ENCODE results near the gene MXRA7.
A peak's percentile ranks its signal among the peaks of the same experiment; 100 is the strongest.
"Not testable (repeated sequence)": the region's sequence is repeated elsewhere in the genome, so short reads cannot be mapped to it uniquely, and the experiment has no call there.

The MXRA7 gene

GRCh38 chr17:76700270-76700616 lies 10.5 kb downstream of the MXRA7 start:
- TF ChIP-seq EZH2 (IDR thresholded peaks at IDR 0.05; ENCODE audit: borderline replicate concordance, low read depth, low read length, severe bottlenecking), result no peak
- TF ChIP-seq CTCF (IDR thresholded peaks at IDR 0.05; ENCODE audit: borderline replicate concordance, extremely low read depth, low read length, poor library complexity, severe bottlenecking), result no peak
- Histone ChIP-seq H3K36me3 (ENCODE audit: insufficient read depth, low read length) (no peaks in the 10 kb centered on the region), H2AFZ (ENCODE audit: low read depth, low read length) (no peak overlapping the region), H3K4me1 (ENCODE audit: insufficient read depth, low read length) (no peaks in the 10 kb centered on the region), H3K9me3 (ENCODE audit: insufficient read depth, low read length, severe bottlenecking) (no peaks in the 10 kb centered on the region), H4K20me1 (ENCODE audit: insufficient read depth, low read length) (no peaks in the 10 kb centered on the region), H3K4me2 (ENCODE audit: insufficient read depth, low read length) (no peak overlapping the region), H3K9ac (ENCODE audit: low read depth, low read length) (no peak overlapping the region), H3K27ac (ENCODE audit: low read length) (no peak overlapping the region), H3K4me3 (ENCODE audit: low read depth in 1 of 2, low read length in 2 of 2) (no peak overlapping the region), H3K27me3 (ENCODE audit: insufficient read depth, low read length, poor library complexity) (no peaks in the 10 kb centered on the region), H3K79me2 (ENCODE audit: insufficient read depth, low read length) (no peaks in the 10 kb centered on the region)
- 0 out of 3 replicates have a peak, but pooled peaks have one; percentile 12 for ATAC-seq (ENCODE audit: insufficient read depth, low read depth)
- DNase-seq, result no peak

- not testable (repeated sequence) for H3K36me3 ChIP-seq (ENCODE audit: insufficient read depth, low read length); DNase-seq; H2AFZ ChIP-seq (ENCODE audit: low read depth, low read length); H4K20me1 ChIP-seq (ENCODE audit: insufficient read depth, low read length); H3K79me2 ChIP-seq (ENCODE audit: insufficient read depth, low read length); H3K27me3 ChIP-seq (ENCODE audit: insufficient read depth, low read length, poor library complexity); H3K4me3 ChIP-seq (ENCODE audit: low read depth in 1 of 2, low read length in 2 of 2); H3K9me3 ChIP-seq (ENCODE audit: insufficient read depth, low read length, severe bottlenecking); ATAC-seq (ENCODE audit: insufficient read depth, low read depth); H3K4me2 ChIP-seq (ENCODE audit: insufficient read depth, low read length); H3K27ac ChIP-seq (ENCODE audit: low read length); H3K4me1 ChIP-seq (ENCODE audit: insufficient read depth, low read length); H3K9ac ChIP-seq (ENCODE audit: low read depth, low read length)
These were observed 12.2 kb downstream of the MXRA7 start for GRCh38 chr17:76698466-76698977.

GRCh38 chr17:76697702-76698465 lies 12.9 kb downstream of the MXRA7 start:
- no peak overlapping the region for H3K4me2 ChIP-seq (ENCODE audit: insufficient read depth, low read length)
- H3K4me3 ChIP-seq (ENCODE audit: low read depth in 1 of 2, low read length in 2 of 2), result no peak overlapping the region
- H3K27me3 ChIP-seq (ENCODE audit: insufficient read depth, low read length, poor library complexity), result no peaks in the 10 kb centered on the region
- DNase-seq (no peak), ATAC-seq (ENCODE audit: insufficient read depth, low read depth) (no peak)
- H3K79me2 ChIP-seq (ENCODE audit: insufficient read depth, low read length), result no peaks in the 10 kb centered on the region
- H3K9ac ChIP-seq (ENCODE audit: low read depth, low read length), result no peak overlapping the region
- TF ChIP-seq CTCF (IDR thresholded peaks at IDR 0.05; ENCODE audit: borderline replicate concordance, extremely low read depth, low read length, poor library complexity, severe bottlenecking) (no peak), EZH2 (IDR thresholded peaks at IDR 0.05; ENCODE audit: borderline replicate concordance, low read depth, low read length, severe bottlenecking) (no peak)
- H2AFZ ChIP-seq (ENCODE audit: low read depth, low read length), result no peak overlapping the region
- no peaks in the 10 kb centered on the region for H3K4me1 ChIP-seq (ENCODE audit: insufficient read depth, low read length)
- H3K9me3 ChIP-seq (ENCODE audit: insufficient read depth, low read length, severe bottlenecking), result no peaks in the 10 kb centered on the region
- H4K20me1 ChIP-seq (ENCODE audit: insufficient read depth, low read length), result no peaks in the 10 kb centered on the region
- no peak overlapping the region for H3K27ac ChIP-seq (ENCODE audit: low read length)
- H3K36me3 ChIP-seq (ENCODE audit: insufficient read depth, low read length), result no peaks in the 10 kb centered on the region

- Histone ChIP-seq H3K36me3 (ENCODE audit: insufficient read depth, low read length) (no peaks in the 10 kb centered on the region), H3K9ac (ENCODE audit: low read depth, low read length) (no peak overlapping the region), H3K4me3 (ENCODE audit: low read depth in 1 of 2, low read length in 2 of 2) (no peak overlapping the region), H3K4me2 (ENCODE audit: insufficient read depth, low read length) (no peak overlapping the region), H3K27me3 (ENCODE audit: insufficient read depth, low read length, poor library complexity) (no peaks in the 10 kb centered on the region), H3K4me1 (ENCODE audit: insufficient read depth, low read length) (no peaks in the 10 kb centered on the region), H3K27ac (ENCODE audit: low read length) (no peak overlapping the region), H4K20me1 (ENCODE audit: insufficient read depth, low read length) (no peaks in the 10 kb centered on the region), H2AFZ (ENCODE audit: low read depth, low read length) (no peak overlapping the region), H3K79me2 (ENCODE audit: insufficient read depth, low read length) (no peaks in the 10 kb centered on the region), H3K9me3 (ENCODE audit: insufficient read depth, low read length, severe bottlenecking) (no peaks in the 10 kb centered on the region)
- no peak for DNase-seq
- TF ChIP-seq EZH2 (IDR thresholded peaks at IDR 0.05; ENCODE audit: borderline replicate concordance, low read depth, low read length, severe bottlenecking) (no peak), CTCF (IDR thresholded peaks at IDR 0.05; ENCODE audit: borderline replicate concordance, extremely low read depth, low read length, poor library complexity, severe bottlenecking) (no peak)
- no peak for ATAC-seq (ENCODE audit: insufficient read depth, low read depth)
These were observed 13.7 kb downstream of the MXRA7 start for GRCh38 chr17:76696763-76697701.
